Measurements from ENCODE around the gene TSPAN18. TPM values are rescaled to one million over a fixed set of nuclear protein-coding genes. Genes with fewer than 3 reads are reported as not detected.

Gene TSPAN18
- total RNA-seq, 1 experiment from 2014 or later: not detected

DNA sequence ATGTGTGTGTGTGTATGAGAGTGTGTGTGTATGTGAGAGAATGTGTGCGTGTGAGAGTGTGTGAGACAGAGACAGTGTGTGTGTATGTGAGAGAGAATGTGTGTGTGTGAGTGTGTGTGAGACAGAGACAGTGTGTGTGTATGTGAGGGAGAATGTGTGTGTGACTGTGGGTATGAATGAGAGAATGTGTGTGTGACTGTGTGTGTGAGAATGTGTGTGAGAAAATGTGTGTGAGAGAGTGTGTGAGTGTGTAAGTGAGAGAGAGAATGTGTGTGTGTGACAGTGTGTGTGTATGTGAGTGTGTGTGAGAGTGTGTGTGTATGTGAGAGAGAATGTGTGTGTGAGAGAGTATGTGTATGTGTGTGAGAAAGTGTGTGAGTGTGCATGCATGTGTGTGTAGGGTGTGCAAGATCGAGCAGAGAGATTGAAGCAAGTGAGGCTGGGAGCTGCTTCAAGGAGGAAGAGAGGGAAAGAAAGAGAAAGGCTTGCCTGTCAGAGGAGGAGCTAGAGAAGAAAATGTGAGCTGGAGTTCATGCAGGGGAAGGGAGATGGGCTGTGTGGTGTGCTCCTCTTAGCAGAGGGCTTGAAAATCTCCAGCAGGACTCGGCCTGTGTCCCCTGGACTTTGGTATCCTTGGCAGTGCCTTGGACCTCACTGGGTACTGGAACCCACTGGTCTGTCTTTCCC, 251.7 kb downstream of the TSPAN18 start:
- Histone ChIP-seq H3K4me1 (ENCODE audit: insufficient read depth, low read length) (peaks cover 37% of the 10 kb centered on the region), H3K9me2 (replicated peaks; ENCODE audit: low read length) (no peaks in the 10 kb centered on the region), H3K4me3 (ENCODE audit: low read length) (no peak overlapping the region; the same call in 1 of the 2 replicates), H3K4me2 (ENCODE audit: low read length) (peak overlapping the region; percentile 86), H3K9me3 (ENCODE audit: low read length) (no peaks in the 10 kb centered on the region), H3K27me3 (ENCODE audit: low read length) (no peaks in the 10 kb centered on the region), H3K36me3 (ENCODE audit: low read depth, low read length) (no peaks in the 10 kb centered on the region), H4K20me1 (ENCODE audit: low read length) (no peaks in the 10 kb centered on the region), H3K9ac (ENCODE audit: low read length) (peak overlapping the region; percentile 47), H3K79me2 (ENCODE audit: low read length) (no peaks in the 10 kb centered on the region), H3F3A (ENCODE audit: low read length, unreplicated experiment) (no peaks in the 10 kb centered on the region), H2AFZ (ENCODE audit: low read length) (no peak overlapping the region), H3K27ac (ENCODE audit: low read length) (peak overlapping the region; percentile 99)
- CTCF ChIA-PET: interaction anchor here (0.8 to 1.7 kb wide), 3 partner anchors 42 to 124 kb away, joined by 4 to 6 read pairs (median 5); no protein-coding TSS in a partner anchor
- BruUV-seq (replicated peaks): TSS peak; percentile 40
- TF ChIP-seq EZH2 (IDR thresholded peaks at IDR 0.05; ENCODE audit: low read length, unreplicated experiment) (no peak), EZH2phosphoT487 (IDR thresholded peaks at IDR 0.05; ENCODE audit: borderline replicate concordance, low read length) (no peak), CTCF (conservative IDR thresholded peaks at IDR 0.05; ENCODE audit: low read depth, low read length) (no peak)
- POLR2A ChIA-PET (ENCODE audit: unreplicated experiment): interaction anchor here (0.6 kb wide), 1 partner anchor 1526 kb away, joined by 3 read pairs; no protein-coding TSS in a partner anchor
- ATAC-seq (no peak), DNase-seq (no peak)
- intact Hi-C loops (cut with micrococcal nuclease): no loop called here

DNA sequence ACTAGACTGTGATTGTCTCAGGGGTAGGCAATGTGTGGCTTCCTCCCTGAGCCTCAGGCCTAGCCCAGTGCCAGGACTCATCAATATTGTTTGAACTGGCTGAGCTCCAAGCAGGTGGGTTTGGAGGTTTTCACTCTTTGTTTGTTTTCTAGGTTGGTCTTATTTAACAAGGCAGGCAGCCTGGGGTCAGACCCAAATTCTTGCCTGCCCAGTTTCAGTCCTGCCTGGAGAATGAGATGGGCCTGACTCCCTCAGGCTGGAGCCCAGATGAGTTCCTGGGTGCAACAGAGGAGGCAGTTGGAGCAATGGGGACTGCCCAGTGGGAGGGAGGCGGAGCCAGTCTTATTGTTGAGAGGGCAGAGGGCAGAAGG, 252.2 kb downstream of the TSPAN18 start:
- peak; percentile 80 for ATAC-seq
- Histone ChIP-seq H3K9me3 (ENCODE audit: low read length) (no peaks in the 10 kb centered on the region), H3F3A (ENCODE audit: low read length, unreplicated experiment) (no peaks in the 10 kb centered on the region), H4K20me1 (ENCODE audit: low read length) (no peaks in the 10 kb centered on the region), H3K36me3 (ENCODE audit: low read depth, low read length) (no peaks in the 10 kb centered on the region), H3K4me3 (ENCODE audit: low read length) (peak overlapping the region; percentile 54), H2AFZ (ENCODE audit: low read length) (no peak overlapping the region), H3K9me2 (replicated peaks; ENCODE audit: low read length) (no peaks in the 10 kb centered on the region), H3K9ac (ENCODE audit: low read length) (peak overlapping the region; percentile 82), H3K4me2 (ENCODE audit: low read length) (peak overlapping the region; percentile 86), H3K27me3 (ENCODE audit: low read length) (no peaks in the 10 kb centered on the region), H3K79me2 (ENCODE audit: low read length) (no peaks in the 10 kb centered on the region), H3K27ac (ENCODE audit: low read length) (peak overlapping the region; percentile 99), H3K4me1 (ENCODE audit: insufficient read depth, low read length) (peaks cover 37% of the 10 kb centered on the region)
- intact Hi-C loops (cut with micrococcal nuclease): loop anchor here (1.0 kb wide), 1 partner anchor 123 kb away; no protein-coding TSS in a partner anchor
- peak; percentile 97 for DNase-seq
- CTCF ChIA-PET: interaction anchor here (0.8 to 1.7 kb wide), 4 partner anchors 42 to 123 kb away, joined by 4 to 6 read pairs (median 4); no protein-coding TSS in a partner anchor
- TF ChIP-seq CTCF (conservative IDR thresholded peaks at IDR 0.05; ENCODE audit: low read depth, low read length) (peak; percentile 22; the same call in 1 of the 2 replicates), EZH2 (IDR thresholded peaks at IDR 0.05; ENCODE audit: low read length, unreplicated experiment) (no peak), EZH2phosphoT487 (IDR thresholded peaks at IDR 0.05; ENCODE audit: borderline replicate concordance, low read length) (no peak)
- BruUV-seq (replicated peaks): no TSS peak
- POLR2A ChIA-PET (ENCODE audit: unreplicated experiment): interaction anchor here (0.6 kb wide), 1 partner anchor 1525 kb away, joined by 3 read pairs; no protein-coding TSS in a partner anchor
